Fibroblast of lung (primary cell): ENCODE results near the gene INS. TPM values are rescaled to one million over a fixed set of nuclear protein-coding genes. Genes with fewer than 3 reads are reported as not detected.

Experiments used
- DNase-seq, 2 donors: peaks; one replicate each; pipeline versions ENCODE4 v3.0.0 to v3.0.0-alpha.2; 2010; ENCODE audit warnings: low read depth in 2 of 2
- H2AFZ ChIP-seq: 2 replicates; pipeline ENCODE4 v1.5.1; 2012; ENCODE audit warnings: low read length, control low read depth, inconsistent platforms
- H3K27ac ChIP-seq: 2 replicates; pipeline ENCODE4 v1.5.1; 2011; ENCODE audit warnings: low read length, control low read depth; ENCODE audit not compliant: insufficient read depth
- H3K27me3 ChIP-seq: 2 replicates; pipeline ENCODE4 v1.5.1; 2011; ENCODE audit warnings: mild to moderate bottlenecking, low read length; ENCODE audit not compliant: control insufficient read depth, insufficient read depth
- H3K36me3 ChIP-seq: 2 replicates; pipeline ENCODE4 v1.5.1; 2011; ENCODE audit warnings: low read length; ENCODE audit not compliant: control insufficient read depth, insufficient read depth
- H3K4me1 ChIP-seq: 2 replicates; pipeline ENCODE4 v1.5.1; 2011; ENCODE audit warnings: low read length; ENCODE audit not compliant: control insufficient read depth, insufficient read depth; ENCODE audit errors: extremely low read depth
- H3K4me2 ChIP-seq: 2 replicates; pipeline ENCODE4 v1.5.1; 2011; ENCODE audit warnings: low read length, control low read depth; ENCODE audit not compliant: insufficient read depth; ENCODE audit errors: extremely low read depth
- H3K4me3 ChIP-seq, 4 experiments: fragments of 200-600 bp in 1 of 4; sonication (generic) in 1 of 4; replicated peaks in 1 of 4; 2 replicates each; pipeline ENCODE4 v1.5.1; 2011 to 2016; ENCODE audit warnings: low read length in 4 of 4, low read depth in 3 of 4, mild to moderate bottlenecking in 3 of 4, control low read depth in 2 of 4, inconsistent platforms in 1 of 4, mixed read lengths in 1 of 4; ENCODE audit not compliant: insufficient read depth in 1 of 4; ENCODE audit errors: control extremely low read depth in 1 of 4
- H3K79me2 ChIP-seq: 2 replicates; pipeline ENCODE4 v1.5.1; 2012; ENCODE audit warnings: mild to moderate bottlenecking, low read length, inconsistent platforms; ENCODE audit not compliant: control insufficient read depth, insufficient read depth
- H3K9ac ChIP-seq: 2 replicates; pipeline ENCODE4 v1.5.1; 2011; ENCODE audit warnings: mild to moderate bottlenecking, low read length, control low read depth; ENCODE audit not compliant: insufficient read depth
- H3K9me3 ChIP-seq: 2 replicates; pipeline ENCODE4 v1.5.1; 2012; ENCODE audit warnings: low read depth, low read length; ENCODE audit not compliant: control insufficient read depth, insufficient read depth
- H4K20me1 ChIP-seq: 2 replicates; pipeline ENCODE4 v1.5.1; 2011; ENCODE audit warnings: low read length; ENCODE audit not compliant: control insufficient read depth, insufficient read depth; ENCODE audit errors: extremely low read depth
- CTCF ChIP-seq, 2 donors: IDR thresholded peaks in 1 of 2; conservative IDR thresholded peaks in 1 of 2; 1 replicate in 1 of 2; 2 replicates in 1 of 2; pipeline ENCODE4 v1.5.1; 2011 to 2012; ENCODE audit warnings: low read length in 2 of 2, control low read depth in 1 of 2, inconsistent platforms in 1 of 2, low read depth in 1 of 2, mild to moderate bottlenecking in 1 of 2
- EZH2 ChIP-seq: IDR thresholded peaks from 2 replicates; pipeline ENCODE4 v1.5.1; 2012; ENCODE audit warnings: low read length, control low read depth, mild to moderate bottlenecking; ENCODE audit errors: missing control alignments
- polyA plus RNA-seq, 2 donors: library from polyadenylated mRNA; depleted of rRNA in 1 of 2; stranded (reverse) in 1 of 2; unstranded in 1 of 2; fragments of >200 nt; gene quantifications; 2 replicates each; pipeline ENCODE4 v1.2.1, GENCODE V29; 2011 to 2012; ENCODE audit warnings: missing spikeins in 1 of 2
- total RNA-seq: library from RNA; depleted of rRNA; stranded (reverse); fragments of >200 nt; gene quantifications from 2 replicates; pipeline ENCODE4 v1.2.1, GENCODE V29; 2014

Gene INS
- total and polyA plus RNA-seq, 2 donors (not counting 1 experiment from before 2014, with no cell fraction given): not detected

GRCh38 chr11:2174361-2174760 lies 13.4 kb upstream of the INS start:
- no peaks in the 10 kb centered on the region for H3K9me3 ChIP-seq
- H3K4me2 ChIP-seq: no peak overlapping the region
- H3K79me2 ChIP-seq: no peaks in the 10 kb centered on the region
- no peaks in the 10 kb centered on the region for H4K20me1 ChIP-seq
- H3K27me3 ChIP-seq: no peaks in the 10 kb centered on the region
- no peak overlapping the region for H2AFZ ChIP-seq
- H3K9ac ChIP-seq: no peak overlapping the region
- no peaks in the 10 kb centered on the region for H3K4me1 ChIP-seq
- DNase-seq: no peak
- H3K27ac ChIP-seq: no peak overlapping the region
- no peaks in the 10 kb centered on the region for H3K36me3 ChIP-seq
- no peak overlapping the region for H3K4me3 ChIP-seq
- TF ChIP-seq EZH2: no peak
- no peak for TF ChIP-seq CTCF (conservative IDR thresholded peaks at IDR 0.05 in 1 of 2, IDR thresholded peaks at IDR 0.05 in 1 of 2; ENCODE audit: low read depth in 1 of 2, low read length in 2 of 2)

GRCh38 chr11:2173761-2174160 lies 12.8 kb upstream of the INS start:
- Histone ChIP-seq H3K4me3 (no peak overlapping the region), H3K4me2 (no peak overlapping the region), H3K9me3 (no peaks in the 10 kb centered on the region), H3K79me2 (no peaks in the 10 kb centered on the region), H3K27ac (no peak overlapping the region), H4K20me1 (no peaks in the 10 kb centered on the region), H2AFZ (no peak overlapping the region), H3K36me3 (no peaks in the 10 kb centered on the region), H3K27me3 (no peaks in the 10 kb centered on the region), H3K9ac (no peak overlapping the region), H3K4me1 (no peaks in the 10 kb centered on the region)
- TF ChIP-seq EZH2: no peak
- TF ChIP-seq CTCF (conservative IDR thresholded peaks at IDR 0.05 in 1 of 2, IDR thresholded peaks at IDR 0.05 in 1 of 2; ENCODE audit: low read depth in 1 of 2, low read length in 2 of 2): no peak
- no peak for DNase-seq

GRCh38 chr11:2173150-2173693 lies 12.2 kb upstream of the INS start:
- Histone ChIP-seq H3K4me2 (no peak overlapping the region), H4K20me1 (no peaks in the 10 kb centered on the region), H3K4me1 (no peaks in the 10 kb centered on the region), H3K4me3 (no peak overlapping the region), H3K36me3 (no peaks in the 10 kb centered on the region), H2AFZ (no peak overlapping the region), H3K9me3 (no peaks in the 10 kb centered on the region), H3K9ac (no peak overlapping the region), H3K79me2 (no peaks in the 10 kb centered on the region), H3K27ac (no peak overlapping the region), H3K27me3 (no peaks in the 10 kb centered on the region)
- peak in 1 of 2 donors; percentile 53 for TF ChIP-seq CTCF (conservative IDR thresholded peaks at IDR 0.05 in 1 of 2, IDR thresholded peaks at IDR 0.05 in 1 of 2; ENCODE audit: low read depth in 1 of 2, low read length in 2 of 2)
- TF ChIP-seq EZH2: no peak
- DNase-seq: no peak
